ENCODE measurements around the gene TMEM181.

- TF ChIP-seq CTCF (IDR thresholded peaks at IDR 0.05) (no peak), POLR2A (IDR thresholded peaks at IDR 0.05) (no peak)
Observed at GRCh38 chr6:158575550-158575949, 15.7 kb downstream of the TMEM181 start.
